Measurements from ENCODE around the gene UBP1.

GRCh38 chr3:33373082-33373437, 67.1 kb downstream of the UBP1 start:
- peak in 1 of 5 experiments; percentile 6 for TF ChIP-seq CTCF (IDR thresholded peaks at IDR 0.05)
- TF ChIP-seq POLR2A (IDR thresholded peaks at IDR 0.05): no peak
- TF ChIP-seq POLR2AphosphoS5 (IDR thresholded peaks at IDR 0.05): no peak

Measured in transverse colon (tissue), 4 donors.